SH-SY5Y (cell line): ENCODE measurements around the gene ZNF311.

ENCODE experiments used
- GATA2 ChIP-seq: IDR thresholded peaks from 2 replicates; pipeline ENCODE4 v1.6.1; 2011; ENCODE audit warnings: mild to moderate bottlenecking, low read depth, low read length
- GATA3 ChIP-seq: IDR thresholded peaks from 2 replicates; pipeline ENCODE4 v1.6.1; 2011; ENCODE audit warnings: low read depth, mild to moderate bottlenecking, low read length, moderate library complexity

ZNF311 gene

DNA sequence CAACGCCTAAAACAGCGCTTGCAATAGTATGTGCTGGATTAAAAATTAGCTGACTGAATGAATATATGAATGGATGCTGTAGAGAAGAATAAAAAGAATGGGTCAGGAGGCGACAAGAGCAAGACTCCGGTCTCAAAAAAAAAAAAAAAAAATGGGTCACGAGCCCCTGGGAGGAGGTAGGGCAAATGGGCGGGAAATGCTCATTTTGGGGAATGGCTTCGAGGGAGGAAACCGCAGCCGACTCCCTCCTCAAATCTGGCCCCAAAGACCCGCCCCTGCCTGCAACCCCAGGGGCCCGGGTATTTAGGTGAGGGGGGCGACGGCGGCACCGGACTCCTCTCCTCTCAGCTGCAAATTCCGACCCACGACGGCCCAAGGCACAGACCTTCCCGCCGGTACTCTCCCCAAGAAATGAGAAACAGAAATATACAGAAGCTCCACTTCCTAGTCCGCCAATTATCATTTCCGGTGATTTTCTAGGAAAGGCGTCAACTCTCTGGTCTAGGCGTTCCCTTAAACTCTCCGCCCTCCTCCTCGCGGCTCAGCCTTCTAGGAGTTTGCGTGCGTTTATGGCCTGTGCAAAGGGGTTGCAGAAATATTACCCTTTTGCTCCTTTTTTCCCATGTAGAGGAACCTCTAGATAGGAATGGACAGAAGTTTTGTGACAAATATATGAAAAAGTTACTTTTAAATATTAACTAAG, at the start of gene ZNF311:
ZNF311 (minus strand) TSS at position 133 of the 703 bp plus-strand sequence. CDS start 1,361 bp downstream, outside the sequence.
- no peak for TF ChIP-seq GATA2
- TF ChIP-seq GATA3 = no peak

GRCh38 chr6:29051680-29052079, 46.6 kb upstream of the ZNF311 start:
- TF ChIP-seq GATA2 = no peak
- no peak for TF ChIP-seq GATA3

DNA sequence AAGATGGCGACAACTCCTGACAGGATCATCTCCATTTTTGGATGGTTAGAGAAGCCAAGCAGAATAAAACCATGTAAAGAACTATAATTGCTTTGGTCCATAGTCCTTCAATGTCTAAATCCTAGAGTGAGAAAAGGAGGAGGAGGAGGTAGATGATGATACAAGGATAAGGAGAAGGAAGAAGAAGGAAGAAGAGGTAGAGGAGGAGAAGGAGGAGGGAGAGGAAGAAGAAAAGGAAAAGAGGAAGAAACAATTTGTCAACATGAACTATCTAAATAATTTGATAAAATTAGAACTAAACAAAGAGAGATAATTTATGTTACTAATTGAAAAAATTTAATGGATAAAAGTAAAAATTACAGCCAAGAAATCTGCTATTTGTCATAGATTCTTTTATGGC, 40.0 kb upstream of the ZNF311 start, which contains the start of gene OR2W1:
OR2W1 (minus strand) TSS at position 101 of the 400 bp plus-strand sequence; CDS start at position 101, 0 bp downstream.
- TF ChIP-seq GATA2 (no peak), GATA3 (no peak)

GRCh38 chr6:29035951-29036350, 30.8 kb upstream of the ZNF311 start:
- TF ChIP-seq GATA2 = no peak

GRCh38 chr6:29028821-29029220, 23.7 kb upstream of the ZNF311 start:
- TF ChIP-seq GATA3 (no peak), GATA2 (no peak)

GRCh38 chr6:29025927-29026585, 20.9 kb upstream of the ZNF311 start:
- TF ChIP-seq GATA3 = no peak

GRCh38 chr6:29021434-29021833, 16.3 kb upstream of the ZNF311 start:
- TF ChIP-seq GATA3 (no peak), GATA2 (no peak)

GRCh38 chr6:29019629-29020028, 14.5 kb upstream of the ZNF311 start:
- TF ChIP-seq GATA3 (no peak), GATA2 (no peak)

DNA sequence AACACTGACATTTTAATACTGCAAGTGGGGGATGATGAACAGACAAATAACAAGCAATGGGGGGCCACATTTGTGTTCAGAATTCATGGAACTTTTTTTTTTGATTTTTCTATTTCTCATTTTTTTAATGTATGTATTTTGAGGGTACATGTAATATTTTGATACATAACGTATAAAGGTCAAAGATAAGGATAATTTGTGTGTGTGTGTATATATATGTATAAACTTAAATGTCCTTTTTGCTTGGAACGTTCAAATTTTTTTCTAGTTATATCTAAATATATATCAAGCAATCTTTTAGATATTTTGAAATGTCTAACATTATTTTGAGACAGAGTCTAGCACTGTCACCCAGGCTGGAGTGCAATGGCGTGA, 12.3 kb upstream of the ZNF311 start:
- no peak for TF ChIP-seq GATA2

GRCh38 chr6:29016559-29017427, 11.7 kb upstream of the ZNF311 start:
- TF ChIP-seq GATA2 (no peak), GATA3 (no peak)

DNA sequence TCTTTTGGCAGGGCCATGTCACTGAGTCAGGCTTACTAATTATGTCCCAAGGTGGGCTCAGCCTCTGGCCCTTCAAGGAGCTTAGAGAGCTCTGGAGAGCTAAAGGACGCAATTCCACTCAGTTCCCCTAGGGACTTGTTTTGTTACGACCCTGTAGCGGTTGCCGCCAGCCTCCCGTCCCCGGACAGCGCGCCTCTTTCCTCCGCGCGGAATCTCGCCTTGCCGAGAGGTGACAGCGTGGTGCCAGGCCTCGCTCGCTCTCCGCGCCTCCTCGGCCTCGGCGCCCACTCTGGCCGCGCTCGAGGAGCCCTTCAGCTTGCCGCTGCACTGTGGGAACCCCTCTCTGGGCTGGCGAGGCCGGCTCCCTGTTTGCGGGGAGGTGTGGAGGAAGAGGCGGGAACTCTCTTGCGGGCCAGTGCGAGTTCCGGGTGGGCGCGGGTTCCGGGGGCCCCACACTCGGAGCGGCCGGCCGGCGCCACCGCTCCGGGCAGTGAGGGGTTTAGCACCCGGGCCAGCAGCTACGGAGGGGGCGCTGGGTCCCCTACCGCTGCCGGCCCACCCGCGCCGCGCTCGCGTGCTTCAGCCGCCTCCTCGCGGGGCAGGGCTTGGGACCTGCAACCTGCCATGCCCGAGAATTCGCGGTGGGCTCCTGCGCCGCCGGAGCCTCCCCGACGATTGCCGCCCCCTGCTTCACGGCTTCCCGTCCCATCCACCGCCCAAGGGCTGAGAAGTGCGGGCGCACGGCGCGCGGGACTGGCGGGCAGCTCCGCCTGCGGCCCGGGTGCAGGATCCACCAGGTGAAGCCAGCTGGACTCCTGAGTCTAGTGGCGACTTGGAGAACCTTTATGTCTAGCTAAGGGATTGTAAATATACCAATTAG, 9.9 kb upstream of the ZNF311 start:
- no peak for TF ChIP-seq GATA3
- no peak for TF ChIP-seq GATA2

GRCh38 chr6:29011276-29011734, 6.2 kb upstream of the ZNF311 start:
- TF ChIP-seq GATA2 (no peak), GATA3 (no peak)

DNA sequence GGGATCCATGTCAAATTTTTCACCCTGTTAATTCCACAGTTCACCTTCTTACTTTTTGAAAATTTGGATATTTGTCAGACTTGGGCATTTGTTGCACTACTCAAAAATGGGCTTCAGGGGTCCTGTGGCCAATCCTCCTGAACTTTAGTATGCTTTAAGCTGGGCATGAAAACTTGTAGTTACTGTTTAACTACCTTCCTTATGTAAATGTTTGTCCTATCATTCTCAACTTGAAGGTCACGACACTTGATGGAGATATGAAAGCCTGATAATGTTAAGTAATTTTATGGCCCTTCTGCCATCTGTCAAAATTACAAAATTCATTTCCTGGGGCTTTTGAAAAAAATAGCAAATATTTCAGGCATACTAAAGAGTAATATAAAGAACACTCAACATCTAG, 4.2 kb upstream of the ZNF311 start:
- no peak for TF ChIP-seq GATA2
- no peak for TF ChIP-seq GATA3

- no peak for TF ChIP-seq GATA3
- TF ChIP-seq GATA2 = no peak
These were observed 3.0 kb upstream of the ZNF311 start for GRCh38 chr6:29008089-29008488.

GRCh38 chr6:28996844-28997510, 8.1 kb downstream of the ZNF311 start:
- TF ChIP-seq GATA3 (no peak), GATA2 (no peak)
